H1 (cell line): ENCODE data around the gene PLPPR1. TPM values are rescaled to one million over a fixed set of nuclear protein-coding genes. Genes with fewer than 3 reads are reported as not detected.

Source experiments
- CTCF ChIA-PET: fragments of 300-600 bp; sonication (Branson Sonifier 250); formaldehyde crosslinking; loops from one replicate; lab custom pipeline; 2021; ENCODE audit not compliant: partially characterized antibody; lab: Charles Lee
- POLR2A ChIA-PET: fragments of 300-600 bp; sonication (Branson Sonifier 250); formaldehyde crosslinking; loops from one replicate; lab custom pipeline; 2021; ENCODE audit warnings: inconsistent platforms; ENCODE audit not compliant: partially characterized antibody; lab: Charles Lee
- DNase-seq, 2 experiments: peaks; one replicate each; pipeline versions ENCODE4 v3.0.0 to v3.0.0-alpha.2; 2010 to 2022; ENCODE audit warnings: low spot score in 2 of 2, low read depth in 1 of 2, mixed read lengths in 1 of 2
- FAIRE-seq: peaks from 2 replicates; lab custom pipeline; 2011; peaks lifted over from hg19 to GRCh38; lab: Jason Lieb, UNC
- H2AFZ ChIP-seq: 2 replicates; pipeline ENCODE4 v1.8.1; 2012; ENCODE audit warnings: low read length, inconsistent platforms
- H2AK5ac ChIP-seq: 2 replicates; pipeline ENCODE4 v1.6.1; 2013; ENCODE audit warnings: low read depth, low read length
- H2BK120ac ChIP-seq: replicated peaks from 2 replicates; pipeline ENCODE3; 2013; ENCODE audit warnings: low read depth, low read length, inconsistent platforms
- H2BK12ac ChIP-seq: 2 replicates; pipeline ENCODE4 v1.6.1; 2013; ENCODE audit warnings: low read depth, low read length
- H2BK15ac ChIP-seq: 2 replicates; pipeline ENCODE4 v1.6.1; 2013; ENCODE audit warnings: low read length
- H2BK20ac ChIP-seq: 2 replicates; pipeline ENCODE4 v1.6.1; 2013; ENCODE audit warnings: low read length
- H2BK5ac ChIP-seq: 2 replicates; pipeline ENCODE4 v1.6.1; 2013; ENCODE audit warnings: low read depth, low read length
- H3K14ac ChIP-seq: 2 replicates; pipeline ENCODE4 v1.6.1; 2013; ENCODE audit warnings: inconsistent platforms; ENCODE audit not compliant: insufficient read length
- H3K18ac ChIP-seq: 2 replicates; pipeline ENCODE4 v1.6.1; 2013; ENCODE audit warnings: low read length; ENCODE audit errors: extremely low read depth
- H3K23ac ChIP-seq: 2 replicates; pipeline ENCODE4 v1.6.1; 2013; ENCODE audit warnings: inconsistent platforms; ENCODE audit not compliant: insufficient read length
- H3K23me2 ChIP-seq: 2 replicates; pipeline ENCODE4 v1.6.1; 2013; ENCODE audit warnings: low read depth, low read length
- H3K27ac ChIP-seq: 2 replicates; pipeline ENCODE4 v1.6.1; 2011; ENCODE audit warnings: low read depth, low read length, inconsistent platforms
- H3K27me3 ChIP-seq, 4 experiments: replicated peaks in 1 of 4; 1 replicate in 1 of 4; 2 replicates in 3 of 4; pipeline versions ENCODE4 v1.6.1 to v1.8.1; 2011 to 2013; ENCODE audit warnings: low read length in 3 of 4, mild to moderate bottlenecking in 3 of 4, inconsistent platforms in 2 of 4, mixed read lengths in 2 of 4, moderate library complexity in 1 of 4; ENCODE audit not compliant: control insufficient read depth in 3 of 4, insufficient read depth in 3 of 4; ENCODE audit errors: extremely low read depth in 1 of 4
- H3K36me3 ChIP-seq, 4 experiments: 2 replicates each; pipeline versions ENCODE4 v1.6.1 to v1.8.1; 2011 to 2013; ENCODE audit warnings: mild to moderate bottlenecking in 4 of 4, low read length in 3 of 4, moderate library complexity in 2 of 4, control low read depth in 1 of 4, inconsistent platforms in 1 of 4; ENCODE audit not compliant: insufficient read depth in 4 of 4, control insufficient read depth in 2 of 4
- H3K4ac ChIP-seq: replicated peaks from 2 replicates; pipeline ENCODE3; 2013; ENCODE audit warnings: low read length, low read depth, mixed read lengths, inconsistent platforms; ENCODE audit not compliant: insufficient read length
- H3K4me1 ChIP-seq, 4 experiments: replicated peaks in 1 of 4; 1 replicate in 1 of 4; 2 replicates in 3 of 4; pipeline versions ENCODE4 v1.6.1 to v1.8.1; 2011 to 2013; ENCODE audit warnings: low read length in 3 of 4, inconsistent platforms in 2 of 4, mixed read lengths in 1 of 4; ENCODE audit not compliant: insufficient read depth in 4 of 4, control insufficient read depth in 3 of 4
- H3K4me2 ChIP-seq, 2 experiments: 2 replicates each; pipeline versions ENCODE4 v1.6.1 to v1.8.1; 2011 to 2013; ENCODE audit warnings: low read depth in 2 of 2, low read length in 2 of 2, control low read depth in 1 of 2, inconsistent platforms in 1 of 2, mild to moderate bottlenecking in 1 of 2; ENCODE audit not compliant: insufficient read depth in 1 of 2
- H3K4me3 ChIP-seq, 4 experiments: fragments of 200-600, 300-600 bp in 1 of 4; sonication (generic), shearing (Covaris generic), sonication (Bioruptor Twin) in 1 of 4; 2 replicates each; pipeline versions ENCODE4 v1.5.1 to v1.8.1; 2011 to 2016; ENCODE audit warnings: low read length in 4 of 4, low read depth in 3 of 4, control low read depth in 2 of 4, inconsistent platforms in 2 of 4, mild to moderate bottlenecking in 2 of 4, mixed read lengths in 1 of 4, moderate library complexity in 1 of 4; ENCODE audit not compliant: insufficient read depth in 2 of 4; ENCODE audit errors: extremely low read depth in 1 of 4
- H3K56ac ChIP-seq: replicated peaks from 2 replicates; pipeline ENCODE3; 2013; ENCODE audit warnings: low read depth, mild to moderate bottlenecking, mixed read lengths, low read length, inconsistent platforms; ENCODE audit not compliant: insufficient read length
- H3K79me1 ChIP-seq: 2 replicates; pipeline ENCODE4 v1.6.1; 2013; ENCODE audit warnings: low read depth, low read length, control low read depth
- H3K79me2 ChIP-seq, 2 experiments: 2 replicates each; pipeline versions ENCODE4 v1.6.1 to v1.8.1; 2012 to 2013; ENCODE audit warnings: low read length in 2 of 2, mild to moderate bottlenecking in 2 of 2, inconsistent platforms in 1 of 2; ENCODE audit not compliant: insufficient read depth in 2 of 2, control insufficient read depth in 1 of 2
- H3K9ac ChIP-seq, 4 experiments: replicated peaks in 1 of 4; 1 replicate in 1 of 4; 2 replicates in 3 of 4; pipeline versions ENCODE4 v1.6.1 to v1.8.1; 2011 to 2013; ENCODE audit warnings: low read depth in 3 of 4, low read length in 3 of 4, control low read depth in 2 of 4, mild to moderate bottlenecking in 2 of 4, moderate library complexity in 2 of 4, inconsistent platforms in 1 of 4; ENCODE audit errors: extremely low read depth in 1 of 4
- H3K9me3 ChIP-seq, 2 experiments: 2 replicates each; pipeline versions ENCODE4 v1.6.1 to v1.8.1; 2012 to 2013; ENCODE audit warnings: mild to moderate bottlenecking in 2 of 2, moderate library complexity in 2 of 2, control low read depth in 1 of 2, inconsistent platforms in 1 of 2, low read depth in 1 of 2, low read length in 1 of 2, mixed read lengths in 1 of 2; ENCODE audit not compliant: insufficient read depth in 2 of 2
- H4K20me1 ChIP-seq, 2 experiments: replicated peaks in 1 of 2; 2 replicates each; pipeline versions ENCODE3 to v1.8.1; 2011 to 2013; ENCODE audit warnings: inconsistent platforms in 2 of 2, low read length in 2 of 2, mild to moderate bottlenecking in 1 of 2; ENCODE audit not compliant: insufficient read depth in 2 of 2, control insufficient read depth in 1 of 2
- H4K5ac ChIP-seq: 2 replicates; pipeline ENCODE4 v1.6.1; 2013; ENCODE audit warnings: low read length, low read depth, mixed read lengths, inconsistent platforms; ENCODE audit not compliant: insufficient read length
- H4K8ac ChIP-seq: 2 replicates; pipeline ENCODE4 v1.8.0; 2013; ENCODE audit warnings: mild to moderate bottlenecking, moderate library complexity, low read length, inconsistent platforms; ENCODE audit not compliant: insufficient read depth; ENCODE audit errors: extremely low read depth
- H4K91ac ChIP-seq: replicated peaks from 2 replicates; pipeline ENCODE3; 2013; ENCODE audit warnings: low read length, mixed read lengths, inconsistent platforms; ENCODE audit not compliant: insufficient read length
- BRCA1 ChIP-seq: IDR thresholded peaks from 2 replicates; pipeline ENCODE4 v1.6.1; 2012; ENCODE audit warnings: low read depth, low read length, improper control_type of control experiment
- HDAC6 ChIP-seq: IDR thresholded peaks from one replicate; pipeline ENCODE4 v1.7.1; 2012; ENCODE audit warnings: low read depth, mild to moderate bottlenecking, inconsistent platforms, low read length, moderate library complexity
- KDM1A ChIP-seq: fragments of 200-600, 300-600 bp; sonication (generic); IDR thresholded peaks from 2 replicates; pipeline ENCODE4 v1.7.1; 2016; ENCODE audit warnings: mild to moderate bottlenecking, low read length, borderline replicate concordance
- RAD21 ChIP-seq, 2 experiments: IDR thresholded peaks in 1 of 2; conservative IDR thresholded peaks in 1 of 2; 2 replicates each; pipeline ENCODE4 v1.6.1; 2011; ENCODE audit warnings: low read depth in 2 of 2, low read length in 2 of 2, improper control_type of control experiment in 1 of 2, inconsistent platforms in 1 of 2, mild to moderate bottlenecking in 1 of 2, moderate library complexity in 1 of 2
- WGBS, 2 experiments: shearing (Covaris generic) in 1 of 2; methylation state at CpG; one replicate each; pipeline versions ENCODE4 v1.1.6 to v1.1.7; 2013 to 2015; ENCODE audit warnings: low lambda C conversion rate in 2 of 2, mixed read lengths in 2 of 2, inconsistent platforms in 1 of 2, low coverage in 1 of 2, missing lambda C conversion rate in 1 of 2; ENCODE audit not compliant: insufficient replicate concordance in 2 of 2, insufficient coverage in 1 of 2, insufficient read length in 1 of 2; ENCODE audit errors: extremely low coverage in 1 of 2, missing lambda C conversion rate in 1 of 2; 5-methylcytosine and 5-hydroxymethylcytosine counted together
- polyA plus RNA-seq, 7 experiments: library from polyadenylated mRNA; depleted of rRNA in 3 of 7; stranded (reverse) in 5 of 7; unstranded in 2 of 7; fragments of >200 nt in 5 of 7; fragments of 200-250 nt in 2 of 7; gene quantifications; 1 replicate in 5 of 7; 2 replicates in 1 of 7; 4 replicates in 1 of 7; pipeline versions ENCODE4 v1.2.1 to v1.2.3, GENCODE V29; 2011 to 2013; ENCODE audit warnings: missing spikeins in 2 of 7, mixed read lengths in 2 of 7
- total RNA-seq: library from RNA; stranded (reverse); fragmentation: NEBNext Ultra II Directional; extraction: Animal tissue kit (Norgen Biotek cat#: 25700); gene quantifications from 2 replicates; pipeline ENCODE4 v1.2.1, GENCODE V29; 2021

PLPPR1 gene
- total and polyA plus RNA-seq, 2 of the 8 experiments (the other 6 are each of a cell fraction or from before 2014, with no cell fraction given) = 1.4 to 1.8 TPM

GRCh38 chr9:101172616-101173015 lies 144.1 kb downstream of the PLPPR1 start:
- no peak for FAIRE-seq
- CTCF ChIA-PET = interaction anchor here (1.5 kb wide), 1 partner anchor 53 kb away, joined by 4 read pairs; no protein-coding TSS in a partner anchor

More at GRCh38 chr9:101172616-101173015, 144.1 kb downstream of the PLPPR1 start:
- Histone ChIP-seq H2BK5ac (no peak overlapping the region), H3K4ac (no peak overlapping the region), H3K18ac (no peak overlapping the region), H3K9ac (no peak overlapping the region), H4K20me1 (no peaks in the 10 kb centered on the region), H3K23me2 (no peaks in the 10 kb centered on the region), H3K4me2 (no peak overlapping the region), H4K5ac (no peak overlapping the region), H3K27me3 (no peaks in the 10 kb centered on the region), H3K27ac (no peak overlapping the region), H3K4me3 (no peak overlapping the region), H3K36me3 (no peaks in the 10 kb centered on the region), H3K79me2 (no peaks in the 10 kb centered on the region), H3K9me3 (no peaks in the 10 kb centered on the region; a peak in 1 of 4 replicates), H4K91ac (no peak overlapping the region), H2AFZ (no peak overlapping the region), H3K56ac (no peak overlapping the region), H4K8ac (no peak overlapping the region), H3K79me1 (no peaks in the 10 kb centered on the region), H2BK12ac (no peak overlapping the region), H3K14ac (no peak overlapping the region), H2BK15ac (no peak overlapping the region), H2AK5ac (no peak overlapping the region), H3K23ac (no peak overlapping the region), H2BK120ac (no peak overlapping the region), H2BK20ac (no peak overlapping the region), H3K4me1 (no peaks in the 10 kb centered on the region)
- whole genome bisulfite sequencing, 2 experiments = 95% methylated on average over 1 of the region's 1 CpG; no CpG with 5 or more reads in 1 of the 2 experiments
- TF ChIP-seq HDAC6 (no peak), RAD21 (IDR thresholded peaks at IDR 0.05 in 1 of 2, conservative IDR thresholded peaks at IDR 0.05 in 1 of 2; ENCODE audit: low read depth in 2 of 2, low read length in 2 of 2) (no peak), KDM1A (no peak), BRCA1 (no peak)
- POLR2A ChIA-PET = no interaction called here
- DNase-seq = no peak
